ENCODE measurements around the gene TRIM51.

DNA sequence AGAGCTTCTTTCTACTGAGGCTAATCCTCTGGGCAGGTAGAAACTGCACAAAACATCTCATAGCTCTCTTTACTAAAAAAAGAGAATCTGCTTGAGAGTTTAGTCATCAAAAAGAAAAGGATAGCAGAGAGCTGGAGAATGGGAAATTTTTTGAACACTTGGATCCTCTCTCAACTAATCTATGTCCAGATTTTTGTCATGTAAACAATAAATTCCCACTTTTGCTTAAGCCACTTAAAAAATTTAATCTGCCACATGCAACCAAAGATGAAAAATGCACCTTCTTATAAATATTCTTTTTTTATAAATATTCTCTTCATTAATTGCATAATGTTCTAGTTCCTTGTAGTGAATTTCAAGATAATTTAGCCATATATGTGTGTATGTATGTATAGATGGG, 34.1 kb upstream of the TRIM51 start:
- TF ChIP-seq, protein P1, sequence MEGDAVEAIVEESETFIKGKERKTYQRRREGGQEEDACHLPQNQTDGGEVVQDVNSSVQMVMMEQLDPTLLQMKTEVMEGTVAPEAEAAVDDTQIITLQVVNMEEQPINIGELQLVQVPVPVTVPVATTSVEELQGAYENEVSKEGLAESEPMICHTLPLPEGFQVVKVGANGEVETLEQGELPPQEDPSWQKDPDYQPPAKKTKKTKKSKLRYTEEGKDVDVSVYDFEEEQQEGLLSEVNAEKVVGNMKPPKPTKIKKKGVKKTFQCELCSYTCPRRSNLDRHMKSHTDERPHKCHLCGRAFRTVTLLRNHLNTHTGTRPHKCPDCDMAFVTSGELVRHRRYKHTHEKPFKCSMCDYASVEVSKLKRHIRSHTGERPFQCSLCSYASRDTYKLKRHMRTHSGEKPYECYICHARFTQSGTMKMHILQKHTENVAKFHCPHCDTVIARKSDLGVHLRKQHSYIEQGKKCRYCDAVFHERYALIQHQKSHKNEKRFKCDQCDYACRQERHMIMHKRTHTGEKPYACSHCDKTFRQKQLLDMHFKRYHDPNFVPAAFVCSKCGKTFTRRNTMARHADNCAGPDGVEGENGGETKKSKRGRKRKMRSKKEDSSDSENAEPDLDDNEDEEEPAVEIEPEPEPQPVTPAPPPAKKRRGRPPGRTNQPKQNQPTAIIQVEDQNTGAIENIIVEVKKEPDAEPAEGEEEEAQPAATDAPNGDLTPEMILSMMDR (IDR thresholded peaks at IDR 0.05), result no peak
- TF ChIP-seq, protein P2, sequence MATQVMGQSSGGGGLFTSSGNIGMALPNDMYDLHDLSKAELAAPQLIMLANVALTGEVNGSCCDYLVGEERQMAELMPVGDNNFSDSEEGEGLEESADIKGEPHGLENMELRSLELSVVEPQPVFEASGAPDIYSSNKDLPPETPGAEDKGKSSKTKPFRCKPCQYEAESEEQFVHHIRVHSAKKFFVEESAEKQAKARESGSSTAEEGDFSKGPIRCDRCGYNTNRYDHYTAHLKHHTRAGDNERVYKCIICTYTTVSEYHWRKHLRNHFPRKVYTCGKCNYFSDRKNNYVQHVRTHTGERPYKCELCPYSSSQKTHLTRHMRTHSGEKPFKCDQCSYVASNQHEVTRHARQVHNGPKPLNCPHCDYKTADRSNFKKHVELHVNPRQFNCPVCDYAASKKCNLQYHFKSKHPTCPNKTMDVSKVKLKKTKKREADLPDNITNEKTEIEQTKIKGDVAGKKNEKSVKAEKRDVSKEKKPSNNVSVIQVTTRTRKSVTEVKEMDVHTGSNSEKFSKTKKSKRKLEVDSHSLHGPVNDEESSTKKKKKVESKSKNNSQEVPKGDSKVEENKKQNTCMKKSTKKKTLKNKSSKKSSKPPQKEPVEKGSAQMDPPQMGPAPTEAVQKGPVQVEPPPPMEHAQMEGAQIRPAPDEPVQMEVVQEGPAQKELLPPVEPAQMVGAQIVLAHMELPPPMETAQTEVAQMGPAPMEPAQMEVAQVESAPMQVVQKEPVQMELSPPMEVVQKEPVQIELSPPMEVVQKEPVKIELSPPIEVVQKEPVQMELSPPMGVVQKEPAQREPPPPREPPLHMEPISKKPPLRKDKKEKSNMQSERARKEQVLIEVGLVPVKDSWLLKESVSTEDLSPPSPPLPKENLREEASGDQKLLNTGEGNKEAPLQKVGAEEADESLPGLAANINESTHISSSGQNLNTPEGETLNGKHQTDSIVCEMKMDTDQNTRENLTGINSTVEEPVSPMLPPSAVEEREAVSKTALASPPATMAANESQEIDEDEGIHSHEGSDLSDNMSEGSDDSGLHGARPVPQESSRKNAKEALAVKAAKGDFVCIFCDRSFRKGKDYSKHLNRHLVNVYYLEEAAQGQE (IDR thresholded peaks at IDR 0.05), result no peak

Measured in A549 (cell line).